Measurements from ENCODE around the gene C5orf15. TPM values are rescaled to one million over a fixed set of nuclear protein-coding genes. Genes with fewer than 3 reads are reported as not detected.
"Not testable (repeated sequence)": the region's sequence is repeated elsewhere in the genome, so short reads cannot be mapped to it uniquely, and the experiment has no call there.

C5orf15 gene
- total and polyA plus RNA-seq, 4 donors: 54.6 to 119 (median 81.4) TPM

- peak overlapping the region; percentile 97 for H3K27ac ChIP-seq (ENCODE audit: low read depth, low read length)
- H3K4me1 ChIP-seq (ENCODE audit: control insufficient read depth, insufficient read depth, low read length): peaks cover 9% of the 10 kb centered on the region
- no peak overlapping the region for H3K4me3 ChIP-seq (ENCODE audit: low read depth, low read length)
- no peak for DNase-seq (ENCODE audit: low read depth in 4 of 6, low spot score in 6 of 6)
- peaks cover 6% of the 10 kb centered on the region for H3K36me3 ChIP-seq (ENCODE audit: control insufficient read depth, insufficient read depth, low read length)
- no peaks in the 10 kb centered on the region for H3K9me3 ChIP-seq (ENCODE audit: control insufficient read depth, insufficient read depth, low read length)
- WGBS (ENCODE audit: insufficient coverage): 75% methylated on average over 3 of the region's 5 CpGs
- no peaks in the 10 kb centered on the region for H3K27me3 ChIP-seq (ENCODE audit: control insufficient read depth, insufficient read depth, low read length)
Measured at GRCh38 chr5:133967124-133967523, 1.3 kb downstream of the C5orf15 start.

GRCh38 chr5:133966090-133966489 lies 2.3 kb downstream of the C5orf15 start:
- no peak overlapping the region for H3K4me3 ChIP-seq (ENCODE audit: low read depth, low read length)
- peaks cover 3% of the 10 kb centered on the region for H3K36me3 ChIP-seq (ENCODE audit: control insufficient read depth, insufficient read depth, low read length)
- no peak overlapping the region for H3K27ac ChIP-seq (ENCODE audit: low read depth, low read length)
- peaks cover 9% of the 10 kb centered on the region for H3K4me1 ChIP-seq (ENCODE audit: control insufficient read depth, insufficient read depth, low read length)
- no peaks in the 10 kb centered on the region for H3K9me3 ChIP-seq (ENCODE audit: control insufficient read depth, insufficient read depth, low read length)
- DNase-seq (ENCODE audit: low read depth in 4 of 6, low spot score in 6 of 6): no peak
- 97% methylated on average over 5 of the region's 10 CpGs for WGBS (ENCODE audit: insufficient coverage)
- no peaks in the 10 kb centered on the region for H3K27me3 ChIP-seq (ENCODE audit: control insufficient read depth, insufficient read depth, low read length)

- no peak for DNase-seq (ENCODE audit: low read depth in 4 of 6, low spot score in 6 of 6)
- H3K27ac ChIP-seq (ENCODE audit: low read depth, low read length): no peak overlapping the region
- peaks cover 3% of the 10 kb centered on the region for H3K36me3 ChIP-seq (ENCODE audit: control insufficient read depth, insufficient read depth, low read length)
- H3K4me1 ChIP-seq (ENCODE audit: control insufficient read depth, insufficient read depth, low read length): peaks cover 4% of the 10 kb centered on the region
- 100% methylated on average over 1 of the region's 2 CpGs for WGBS (ENCODE audit: insufficient coverage)
- H3K27me3 ChIP-seq (ENCODE audit: control insufficient read depth, insufficient read depth, low read length): no peaks in the 10 kb centered on the region
- no peaks in the 10 kb centered on the region for H3K9me3 ChIP-seq (ENCODE audit: control insufficient read depth, insufficient read depth, low read length)
- no peak overlapping the region for H3K4me3 ChIP-seq (ENCODE audit: low read depth, low read length)
Measured at GRCh38 chr5:133963493-133964128, 4.8 kb downstream of the C5orf15 start.

GRCh38 chr5:133962801-133963476 lies 5.5 kb downstream of the C5orf15 start:
- WGBS (ENCODE audit: insufficient coverage): 67% methylated on average over 2 of the region's 2 CpGs
- peak overlapping the region; percentile 29 for H3K27ac ChIP-seq (ENCODE audit: low read depth, low read length)
- no peak overlapping the region for H3K4me3 ChIP-seq (ENCODE audit: low read depth, low read length)
- DNase-seq (ENCODE audit: low read depth in 4 of 6, low spot score in 6 of 6): no peak
- H3K27me3 ChIP-seq (ENCODE audit: control insufficient read depth, insufficient read depth, low read length): no peaks in the 10 kb centered on the region
- peaks cover 4% of the 10 kb centered on the region for H3K4me1 ChIP-seq (ENCODE audit: control insufficient read depth, insufficient read depth, low read length)
- peaks cover 6% of the 10 kb centered on the region for H3K36me3 ChIP-seq (ENCODE audit: control insufficient read depth, insufficient read depth, low read length)
- H3K9me3 ChIP-seq (ENCODE audit: control insufficient read depth, insufficient read depth, low read length): no peaks in the 10 kb centered on the region

GRCh38 chr5:133962131-133962530 lies 6.3 kb downstream of the C5orf15 start:
- Histone ChIP-seq H3K27ac (ENCODE audit: low read depth, low read length) (peak overlapping the region; percentile 29), H3K36me3 (ENCODE audit: control insufficient read depth, insufficient read depth, low read length) (peaks cover 8% of the 10 kb centered on the region), H3K4me1 (ENCODE audit: control insufficient read depth, insufficient read depth, low read length) (no peaks in the 10 kb centered on the region), H3K4me3 (ENCODE audit: low read depth, low read length) (no peak overlapping the region), H3K9me3 (ENCODE audit: control insufficient read depth, insufficient read depth, low read length) (no peaks in the 10 kb centered on the region), H3K27me3 (ENCODE audit: control insufficient read depth, insufficient read depth, low read length) (no peaks in the 10 kb centered on the region)
- no peak for DNase-seq (ENCODE audit: low read depth in 4 of 6, low spot score in 6 of 6)
- 71% methylated on average over 1 of the region's 2 CpGs for WGBS (ENCODE audit: insufficient coverage)

GRCh38 chr5:133959643-133960042 lies 8.8 kb downstream of the C5orf15 start:
- H3K4me1 ChIP-seq (ENCODE audit: control insufficient read depth, insufficient read depth, low read length): no peaks in the 10 kb centered on the region
- no peaks in the 10 kb centered on the region for H3K27me3 ChIP-seq (ENCODE audit: control insufficient read depth, insufficient read depth, low read length)
- H3K9me3 ChIP-seq (ENCODE audit: control insufficient read depth, insufficient read depth, low read length): no peaks in the 10 kb centered on the region
- DNase-seq (ENCODE audit: low read depth in 4 of 6, low spot score in 6 of 6): no peak
- 90% methylated on average over 2 of the region's 11 CpGs for WGBS (ENCODE audit: insufficient coverage)
- no peak overlapping the region for H3K27ac ChIP-seq (ENCODE audit: low read depth, low read length)
- peaks cover 8% of the 10 kb centered on the region for H3K36me3 ChIP-seq (ENCODE audit: control insufficient read depth, insufficient read depth, low read length)
- H3K4me3 ChIP-seq (ENCODE audit: low read depth, low read length): no peak overlapping the region

- H3K4me3 ChIP-seq (ENCODE audit: low read depth, low read length): no peak overlapping the region
- no peaks in the 10 kb centered on the region for H3K9me3 ChIP-seq (ENCODE audit: control insufficient read depth, insufficient read depth, low read length)
- no peak for DNase-seq (ENCODE audit: low read depth in 4 of 6, low spot score in 6 of 6)
- H3K4me1 ChIP-seq (ENCODE audit: control insufficient read depth, insufficient read depth, low read length): no peaks in the 10 kb centered on the region
- H3K27ac ChIP-seq (ENCODE audit: low read depth, low read length): no peak overlapping the region
- no peaks in the 10 kb centered on the region for H3K27me3 ChIP-seq (ENCODE audit: control insufficient read depth, insufficient read depth, low read length)
- peaks cover 10% of the 10 kb centered on the region for H3K36me3 ChIP-seq (ENCODE audit: control insufficient read depth, insufficient read depth, low read length)
- 100% methylated on average over 1 of the region's 1 CpG for WGBS (ENCODE audit: insufficient coverage)
Measured at GRCh38 chr5:133957591-133957990, 10.8 kb downstream of the C5orf15 start.

- Histone ChIP-seq H3K9me3 (ENCODE audit: control insufficient read depth, insufficient read depth, low read length) (no peaks in the 10 kb centered on the region), H3K4me1 (ENCODE audit: control insufficient read depth, insufficient read depth, low read length) (no peaks in the 10 kb centered on the region), H3K36me3 (ENCODE audit: control insufficient read depth, insufficient read depth, low read length) (peaks cover 10% of the 10 kb centered on the region), H3K4me3 (ENCODE audit: low read depth, low read length) (no peak overlapping the region), H3K27ac (ENCODE audit: low read depth, low read length) (no peak overlapping the region), H3K27me3 (ENCODE audit: control insufficient read depth, insufficient read depth, low read length) (no peaks in the 10 kb centered on the region)
- no peak for DNase-seq (ENCODE audit: low read depth in 4 of 6, low spot score in 6 of 6)
- 85% methylated on average over 3 of the region's 4 CpGs for WGBS (ENCODE audit: insufficient coverage)
Measured at GRCh38 chr5:133957080-133957479, 11.3 kb downstream of the C5orf15 start.

GRCh38 chr5:133956196-133956595 lies 12.2 kb downstream of the C5orf15 start:
- not testable (repeated sequence) for H3K4me1 ChIP-seq (ENCODE audit: control insufficient read depth, insufficient read depth, low read length); DNase-seq (ENCODE audit: low read depth in 4 of 6, low spot score in 6 of 6); H3K27me3 ChIP-seq (ENCODE audit: control insufficient read depth, insufficient read depth, low read length); H3K9me3 ChIP-seq (ENCODE audit: control insufficient read depth, insufficient read depth, low read length); H3K36me3 ChIP-seq (ENCODE audit: control insufficient read depth, insufficient read depth, low read length); H3K27ac ChIP-seq (ENCODE audit: low read depth, low read length); H3K4me3 ChIP-seq (ENCODE audit: low read depth, low read length)
- WGBS (ENCODE audit: insufficient coverage): no CpG with 5 or more reads among the region's 1 CpG

GRCh38 chr5:133953568-133954145 lies 14.8 kb downstream of the C5orf15 start:
- H3K9me3 ChIP-seq (ENCODE audit: control insufficient read depth, insufficient read depth, low read length): no peaks in the 10 kb centered on the region
- H3K27ac ChIP-seq (ENCODE audit: low read depth, low read length): peak overlapping the region; percentile 30
- DNase-seq (ENCODE audit: low read depth in 4 of 6, low spot score in 6 of 6): no peak
- no peaks in the 10 kb centered on the region for H3K27me3 ChIP-seq (ENCODE audit: control insufficient read depth, insufficient read depth, low read length)
- H3K4me3 ChIP-seq (ENCODE audit: low read depth, low read length): no peak overlapping the region
- WGBS (ENCODE audit: insufficient coverage): 84% methylated on average over 5 of the region's 10 CpGs
- H3K36me3 ChIP-seq (ENCODE audit: control insufficient read depth, insufficient read depth, low read length): peaks cover 10% of the 10 kb centered on the region
- H3K4me1 ChIP-seq (ENCODE audit: control insufficient read depth, insufficient read depth, low read length): no peaks in the 10 kb centered on the region
